ENCODE data around the gene PCMTD2.
A peak's percentile ranks its signal among the peaks of the same experiment; 100 is the strongest.

The PCMTD2 gene

GRCh38 chr20:64256282-64256935 is 861 bp downstream of the PCMTD2 start:
- DNase-seq (ENCODE audit: low spot score) = no peak

- DNase-seq (ENCODE audit: low spot score) = no peak
Observed at GRCh38 chr20:64257107-64257757, 1.7 kb downstream of the PCMTD2 start.

DNA sequence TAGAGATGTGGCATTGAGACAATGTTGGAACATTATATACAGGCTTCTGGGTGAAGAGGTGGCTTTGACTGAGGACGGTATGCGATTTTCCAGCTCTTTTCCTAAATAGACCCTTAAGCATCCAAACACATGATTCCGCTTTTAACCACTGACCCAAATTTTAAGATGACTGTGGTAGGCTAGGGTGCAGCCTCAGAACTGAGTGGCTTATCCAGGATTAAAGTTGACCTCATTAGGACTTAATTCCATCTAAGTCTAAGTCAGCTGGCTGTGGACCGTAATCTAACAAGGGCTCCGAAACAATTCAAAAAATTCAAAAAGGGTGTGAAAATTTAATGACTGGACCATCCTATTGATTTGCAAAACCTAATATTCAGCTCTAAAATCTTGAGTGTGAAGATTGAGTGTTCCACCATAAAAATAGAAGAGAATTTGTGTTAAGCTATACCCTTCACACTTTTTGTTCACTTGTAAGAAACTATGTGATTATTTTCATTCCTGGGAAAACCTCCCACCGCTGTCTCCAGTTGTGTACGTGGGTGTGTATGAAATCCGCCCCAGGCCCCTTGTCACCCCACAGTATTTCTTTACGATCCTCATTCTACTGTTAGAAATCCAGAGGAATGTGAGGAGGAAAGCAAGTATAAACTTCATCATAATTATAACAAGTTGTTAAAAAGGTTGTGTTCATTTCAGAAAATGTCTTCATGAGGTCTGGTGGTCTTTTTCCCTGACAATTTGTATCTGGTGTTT is 2.7 kb downstream of the PCMTD2 start:
- DNase-seq (ENCODE audit: low spot score) = no peak

- DNase-seq (ENCODE audit: low spot score) = no peak
Observed at GRCh38 chr20:64260239-64260638, 4.7 kb downstream of the PCMTD2 start.

DNA sequence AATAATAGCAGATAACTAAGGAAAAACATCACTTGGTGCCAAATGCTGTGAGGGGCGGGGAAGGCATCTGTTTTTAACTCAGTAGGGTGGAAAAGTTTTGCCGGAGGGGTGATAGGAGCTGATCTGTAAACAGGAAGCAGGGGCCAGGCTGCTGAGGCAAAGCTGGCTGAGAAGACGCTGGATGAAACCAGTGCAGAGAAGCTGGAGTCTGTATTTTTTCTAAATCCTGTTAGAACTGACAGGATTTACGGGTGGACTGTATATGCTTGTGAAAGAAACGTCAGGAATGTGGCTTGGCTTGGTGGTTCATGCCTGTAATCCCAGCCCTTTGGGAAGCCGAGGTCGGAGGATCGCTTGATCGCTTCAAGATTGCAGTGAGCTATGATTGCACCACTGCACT is 5.6 kb downstream of the PCMTD2 start:
- DNase-seq (ENCODE audit: low spot score) = no peak

GRCh38 chr20:64264091-64264490 is 8.5 kb downstream of the PCMTD2 start:
- no peak for DNase-seq (ENCODE audit: low spot score)

- DNase-seq (ENCODE audit: low spot score) = no peak
Observed at GRCh38 chr20:64265201-64265600, 9.7 kb downstream of the PCMTD2 start.

DNA sequence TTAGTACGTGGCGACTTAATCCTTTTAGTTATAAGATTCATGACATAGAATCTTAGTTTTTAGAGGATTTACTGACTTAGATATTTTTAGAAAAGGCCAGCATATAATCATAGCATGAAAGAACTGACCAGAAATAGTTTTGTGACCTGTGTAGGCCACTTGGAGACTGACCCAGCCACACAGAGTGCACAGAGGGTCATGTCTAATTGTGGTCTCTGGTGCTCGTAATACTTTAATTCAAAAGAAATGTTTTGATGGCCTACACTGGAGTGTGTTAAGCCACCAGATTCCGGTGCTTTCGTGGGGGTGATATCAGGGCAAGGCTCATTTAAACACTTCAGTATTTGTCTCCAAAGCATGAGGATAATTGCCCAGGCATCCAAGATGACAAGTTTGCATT is 11.4 kb downstream of the PCMTD2 start:
- DNase-seq (ENCODE audit: low spot score) = no peak

DNA sequence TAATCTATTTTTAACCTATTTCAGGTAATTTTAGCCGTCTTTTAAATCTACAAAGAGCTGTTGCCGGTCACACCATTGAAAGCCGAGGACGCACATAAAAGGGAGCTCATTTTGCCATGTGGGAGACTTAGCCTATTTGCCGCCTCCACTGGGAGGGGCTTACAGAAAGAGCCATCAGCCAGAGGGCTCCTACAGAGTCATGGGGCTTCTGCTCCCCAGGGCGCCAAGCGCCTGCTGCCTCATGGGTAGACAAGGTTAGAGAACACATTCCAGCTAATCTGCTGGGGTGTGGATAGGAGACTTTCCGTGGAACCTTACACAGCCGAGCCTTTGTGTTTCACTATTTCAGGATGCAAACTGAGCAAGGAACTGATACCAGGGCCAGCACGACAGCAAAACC is 12.6 kb downstream of the PCMTD2 start:
- no peak for DNase-seq (ENCODE audit: low spot score)

- DNase-seq (ENCODE audit: low spot score) = no peak
Observed at GRCh38 chr20:64269604-64270411, 14.3 kb downstream of the PCMTD2 start.

- DNase-seq (ENCODE audit: low spot score) = no peak
Observed at GRCh38 chr20:64271636-64272035, 16.1 kb downstream of the PCMTD2 start.

DNA sequence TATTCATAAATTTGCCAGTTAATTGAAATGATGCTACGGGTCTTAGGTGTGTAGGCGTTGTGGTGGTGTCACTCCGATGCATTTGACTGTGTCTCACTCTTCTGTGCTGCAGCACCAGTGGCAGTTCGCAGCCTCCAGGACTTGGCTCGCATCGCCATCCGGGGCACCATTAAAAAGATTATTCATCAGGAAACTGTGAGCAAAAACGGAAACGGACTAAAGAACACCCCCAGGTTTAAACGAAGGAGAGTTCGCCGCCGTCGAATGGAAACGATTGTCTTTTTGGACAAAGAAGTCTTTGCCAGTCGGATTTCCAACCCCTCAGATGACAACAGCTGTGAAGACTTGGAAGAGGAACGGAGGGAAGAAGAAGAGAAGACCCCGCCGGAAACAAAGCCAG is 17.6 kb downstream of the PCMTD2 start:
- no peak for DNase-seq (ENCODE audit: low spot score)

DNA sequence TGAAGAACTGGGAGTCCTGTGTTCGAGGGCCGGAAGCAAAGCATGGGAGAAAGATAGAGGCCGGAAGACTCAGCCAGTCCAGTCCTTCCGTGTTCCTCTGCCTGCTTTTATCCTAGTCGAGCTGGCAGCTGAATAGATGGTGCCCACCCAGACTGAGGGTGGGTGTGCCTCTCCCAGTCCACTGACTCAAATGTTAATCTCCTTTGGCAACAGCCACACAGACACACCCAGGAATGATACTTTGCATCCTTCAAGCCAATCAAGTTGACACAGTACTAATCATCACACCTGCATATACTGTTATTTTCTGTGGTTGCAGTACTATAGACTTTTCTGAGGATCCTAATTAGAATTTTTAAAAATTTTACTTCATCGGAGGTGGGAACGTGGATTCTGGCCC is 21.3 kb downstream of the PCMTD2 start:
- no peak for DNase-seq (ENCODE audit: low spot score)

DNA sequence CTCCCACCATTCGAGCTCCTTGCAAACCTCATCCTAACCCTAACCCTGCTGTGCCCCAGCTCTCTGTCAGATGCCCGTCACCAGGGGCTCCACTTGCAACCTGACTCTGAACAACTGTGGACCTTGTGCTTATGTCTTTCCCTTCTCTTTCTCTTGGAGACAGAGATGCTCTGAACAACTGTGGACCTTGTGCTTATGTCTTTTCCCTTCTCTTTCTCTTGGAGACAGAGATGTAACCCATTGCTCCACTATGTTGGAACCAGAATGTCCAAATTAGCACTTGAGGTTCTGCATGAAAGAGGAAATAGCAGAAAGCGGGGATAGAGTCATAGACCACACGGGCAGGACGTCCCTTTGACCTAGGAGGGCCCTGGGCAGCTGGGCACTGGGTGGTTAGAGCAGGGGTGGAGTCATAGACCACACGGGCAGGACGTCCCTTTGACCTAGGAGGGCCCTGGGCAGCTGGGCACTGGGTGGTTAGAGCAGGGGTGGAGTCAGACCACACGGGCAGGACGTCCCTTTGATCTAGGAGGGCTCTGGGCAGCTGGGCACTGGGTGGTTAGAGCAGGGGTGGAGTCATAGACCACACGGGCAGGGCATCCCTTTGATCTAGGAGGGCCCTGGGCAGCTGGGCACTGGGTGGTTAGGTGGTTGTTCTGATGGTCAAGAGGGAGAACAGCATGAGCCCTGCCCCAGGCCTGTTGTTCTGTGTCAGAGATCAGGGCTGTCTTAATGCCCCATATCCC is 22.2 kb downstream of the PCMTD2 start:
- DNase-seq (ENCODE audit: low spot score) = no peak

- DNase-seq (ENCODE audit: low spot score) = no peak
Observed at GRCh38 chr20:64278317-64278681, 22.8 kb downstream of the PCMTD2 start.

GRCh38 chr20:64279826-64280459 is 24.4 kb downstream of the PCMTD2 start:
- DNase-seq (ENCODE audit: low spot score) = no peak

- no peak for DNase-seq (ENCODE audit: low spot score)
Observed at GRCh38 chr20:64280460-64280843, 24.9 kb downstream of the PCMTD2 start.

- no peak for DNase-seq (ENCODE audit: low spot score)
Observed at GRCh38 chr20:64283646-64284045, 28.1 kb downstream of the PCMTD2 start.

GRCh38 chr20:64285579-64286446 is 30.3 kb downstream of the PCMTD2 start:
- DNase-seq (ENCODE audit: low spot score) = peak; percentile 33
